ENCODE measurements around the gene VSTM2B.
"Not testable (repeated sequence)": the region's sequence is repeated elsewhere in the genome, so short reads cannot be mapped to it uniquely, and the experiment has no call there.

The VSTM2B gene

GRCh38 chr19:29543381-29543780 lies 17.6 kb downstream of the VSTM2B start:
- TF ChIP-seq, protein P1, sequence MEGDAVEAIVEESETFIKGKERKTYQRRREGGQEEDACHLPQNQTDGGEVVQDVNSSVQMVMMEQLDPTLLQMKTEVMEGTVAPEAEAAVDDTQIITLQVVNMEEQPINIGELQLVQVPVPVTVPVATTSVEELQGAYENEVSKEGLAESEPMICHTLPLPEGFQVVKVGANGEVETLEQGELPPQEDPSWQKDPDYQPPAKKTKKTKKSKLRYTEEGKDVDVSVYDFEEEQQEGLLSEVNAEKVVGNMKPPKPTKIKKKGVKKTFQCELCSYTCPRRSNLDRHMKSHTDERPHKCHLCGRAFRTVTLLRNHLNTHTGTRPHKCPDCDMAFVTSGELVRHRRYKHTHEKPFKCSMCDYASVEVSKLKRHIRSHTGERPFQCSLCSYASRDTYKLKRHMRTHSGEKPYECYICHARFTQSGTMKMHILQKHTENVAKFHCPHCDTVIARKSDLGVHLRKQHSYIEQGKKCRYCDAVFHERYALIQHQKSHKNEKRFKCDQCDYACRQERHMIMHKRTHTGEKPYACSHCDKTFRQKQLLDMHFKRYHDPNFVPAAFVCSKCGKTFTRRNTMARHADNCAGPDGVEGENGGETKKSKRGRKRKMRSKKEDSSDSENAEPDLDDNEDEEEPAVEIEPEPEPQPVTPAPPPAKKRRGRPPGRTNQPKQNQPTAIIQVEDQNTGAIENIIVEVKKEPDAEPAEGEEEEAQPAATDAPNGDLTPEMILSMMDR (IDR thresholded peaks at IDR 0.05; ENCODE audit: control insufficient read depth, extremely low read depth, insufficient read depth): no peak
- no peak for DNase-seq (ENCODE audit: low read depth)
- H3K4me3 ChIP-seq (ENCODE audit: low read depth, low read length): no peak overlapping the region

DNA sequence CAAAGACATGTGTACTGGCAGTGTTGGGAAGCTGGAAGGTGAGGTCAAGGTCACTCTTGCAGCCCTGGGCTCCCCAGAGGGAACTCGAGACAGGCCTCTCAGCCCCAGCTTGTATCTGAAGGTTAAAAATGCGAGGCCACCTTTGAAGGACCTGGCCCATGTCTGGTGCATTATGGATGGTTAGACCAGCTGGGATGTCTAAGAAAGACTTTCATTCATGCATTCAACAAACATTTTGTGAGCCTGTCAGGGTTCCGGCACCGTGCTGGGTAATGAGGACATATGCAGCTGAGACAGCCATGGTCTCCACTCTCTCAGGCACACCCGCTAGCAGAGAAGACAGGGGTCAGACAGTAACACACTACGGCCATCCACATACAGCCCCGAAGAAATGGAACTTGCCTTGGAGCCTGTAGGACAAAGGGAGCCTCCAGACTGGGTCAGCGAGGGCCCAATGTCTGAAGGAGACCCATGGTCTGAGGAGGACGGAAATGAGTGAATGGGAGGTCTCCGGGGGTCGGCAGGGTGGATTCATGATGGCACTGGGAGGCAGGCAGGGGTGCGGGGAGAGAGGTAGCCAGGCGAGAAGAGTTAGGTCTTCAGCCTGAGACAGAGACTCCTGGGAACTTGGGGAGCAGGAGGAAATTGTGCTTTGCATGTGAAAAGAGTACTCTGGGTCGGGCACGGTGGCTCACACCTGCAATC lies 19.0 kb downstream of the VSTM2B start:
- TF ChIP-seq, protein P1 (IDR thresholded peaks at IDR 0.05; ENCODE audit: control insufficient read depth, extremely low read depth, insufficient read depth): no peak
- no peak overlapping the region for H3K4me3 ChIP-seq (ENCODE audit: low read depth, low read length)
- DNase-seq (ENCODE audit: low read depth): no peak

DNA sequence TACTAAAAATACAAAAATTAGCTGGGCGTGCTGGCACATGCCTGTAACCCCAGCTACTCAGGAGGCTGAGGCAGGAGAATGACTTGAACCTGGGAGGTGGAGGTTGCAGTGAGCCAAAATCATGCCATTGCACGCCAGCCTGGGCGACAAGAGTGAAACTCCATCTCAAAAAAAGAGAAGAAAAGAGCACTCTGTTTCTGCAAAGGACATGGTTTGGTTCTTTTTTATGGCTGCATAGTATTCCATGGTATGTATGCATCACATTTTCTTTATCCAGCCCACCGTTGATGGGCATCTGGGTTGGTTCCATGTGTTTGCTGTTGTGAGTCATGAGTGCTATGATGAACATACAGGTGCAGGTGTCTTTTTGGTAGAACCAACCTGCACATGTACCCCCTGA lies 19.7 kb downstream of the VSTM2B start:
- DNase-seq (ENCODE audit: low read depth); H3K4me3 ChIP-seq (ENCODE audit: low read depth, low read length): not testable (repeated sequence)

DNA sequence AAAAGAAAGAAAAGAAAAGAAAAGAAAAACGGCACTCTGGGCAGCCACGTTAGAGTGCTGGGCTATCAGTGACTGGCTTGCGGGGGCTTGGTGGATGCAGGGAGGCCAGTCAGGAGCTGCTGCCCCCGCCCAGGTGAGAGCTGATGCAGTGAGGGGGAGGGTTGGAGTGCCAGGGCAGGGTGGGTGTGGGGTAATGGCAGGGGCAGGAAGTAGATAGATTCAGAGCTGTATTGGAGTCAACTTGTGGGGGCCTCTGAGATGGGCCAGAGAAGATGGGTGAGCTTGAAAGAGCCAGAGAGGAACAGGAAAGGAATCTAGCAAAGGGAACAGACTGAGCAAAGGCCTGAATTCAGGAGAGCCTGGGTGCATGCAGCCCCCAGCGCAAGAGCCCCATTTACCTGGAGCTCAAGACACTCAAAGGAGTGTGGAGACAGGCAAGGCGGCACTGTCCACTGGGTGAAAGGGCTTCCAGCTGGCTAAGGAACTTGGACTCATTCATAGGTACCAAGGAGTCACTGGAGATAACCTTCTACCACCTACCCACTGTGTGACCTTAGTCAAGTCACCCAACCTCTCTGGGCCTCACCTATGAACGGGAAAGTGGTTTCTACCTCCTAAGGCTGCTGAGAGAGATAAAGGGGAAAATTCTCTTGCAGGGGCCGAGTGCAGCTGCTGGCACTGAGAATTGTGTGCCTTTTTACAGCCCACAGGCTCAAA lies 20.2 kb downstream of the VSTM2B start:
- DNase-seq (ENCODE audit: low read depth): no peak
- no peak overlapping the region for H3K4me3 ChIP-seq (ENCODE audit: low read depth, low read length)
- TF ChIP-seq, protein P1 (IDR thresholded peaks at IDR 0.05; ENCODE audit: control insufficient read depth, extremely low read depth, insufficient read depth): no peak

DNA sequence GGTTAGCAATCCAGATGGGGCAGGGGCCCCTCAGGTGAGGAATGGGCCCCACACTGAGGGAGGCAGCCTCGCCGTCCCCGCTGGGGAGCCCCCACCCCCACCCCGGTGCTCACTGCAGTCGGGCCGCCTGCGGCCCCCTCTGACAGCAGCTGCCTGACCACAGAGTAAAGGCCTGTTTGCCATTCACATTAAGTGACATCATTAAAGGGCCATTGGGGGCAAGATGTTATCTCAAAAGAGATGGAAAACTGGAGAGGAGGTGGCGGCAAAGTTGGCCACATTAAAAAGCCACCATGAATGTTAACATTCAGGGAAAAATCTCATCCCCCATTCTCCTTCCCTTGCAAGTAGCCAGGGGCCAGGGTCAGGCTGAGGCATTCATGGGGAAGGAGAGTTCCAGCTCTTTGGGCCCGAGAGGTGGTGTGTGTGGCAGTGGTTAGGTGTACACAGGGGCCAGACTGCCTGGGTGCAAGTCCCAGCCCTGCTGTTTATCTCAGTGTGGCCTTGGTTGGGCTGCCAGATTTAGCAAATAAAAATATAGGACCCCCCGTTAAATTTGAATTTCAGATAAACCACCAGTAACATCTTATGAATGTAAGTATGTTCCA lies 20.9 kb downstream of the VSTM2B start:
- H3K4me3 ChIP-seq (ENCODE audit: low read depth, low read length): no peak overlapping the region
- TF ChIP-seq, protein P1 (IDR thresholded peaks at IDR 0.05; ENCODE audit: control insufficient read depth, extremely low read depth, insufficient read depth): no peak
- DNase-seq (ENCODE audit: low read depth): no peak

DNA sequence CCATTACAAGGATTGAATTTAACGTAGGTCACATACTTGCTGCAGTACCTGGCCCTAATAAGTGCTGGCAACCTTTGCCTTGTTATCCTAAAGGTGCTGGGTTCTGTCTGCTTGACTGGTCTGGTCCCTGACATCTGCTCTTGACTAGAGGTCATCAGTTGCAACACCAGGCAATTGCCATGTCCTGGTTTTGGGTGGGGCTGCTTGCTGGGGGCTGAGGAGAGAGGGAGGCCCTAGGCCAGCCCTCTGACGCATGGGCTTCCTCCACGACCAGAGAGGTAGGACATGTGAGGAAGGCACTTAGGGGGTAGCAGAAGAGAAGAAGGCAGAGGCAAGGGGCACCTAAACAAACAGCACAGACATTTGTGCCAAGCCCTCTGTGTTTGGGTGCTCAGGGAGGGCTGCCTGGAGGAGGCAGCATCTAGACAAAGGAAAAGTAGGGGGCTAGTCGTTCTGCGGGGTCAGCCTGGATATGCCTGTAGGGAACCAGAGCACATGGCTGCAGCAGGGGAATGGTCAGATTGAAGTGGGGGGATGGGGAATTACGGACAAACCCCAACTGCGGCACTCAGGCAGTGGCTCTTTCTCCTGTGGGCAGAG lies 21.7 kb downstream of the VSTM2B start:
- TF ChIP-seq, protein P1 (IDR thresholded peaks at IDR 0.05; ENCODE audit: control insufficient read depth, extremely low read depth, insufficient read depth): no peak
- no peak for DNase-seq (ENCODE audit: low read depth)
- H3K4me3 ChIP-seq (ENCODE audit: low read depth, low read length): no peak overlapping the region

GRCh38 chr19:29547981-29548380 lies 22.2 kb downstream of the VSTM2B start:
- no peak for DNase-seq (ENCODE audit: low read depth)
- TF ChIP-seq, protein P1 (IDR thresholded peaks at IDR 0.05; ENCODE audit: control insufficient read depth, extremely low read depth, insufficient read depth): no peak
- no peak overlapping the region for H3K4me3 ChIP-seq (ENCODE audit: low read depth, low read length)
